Fibroblast of lung (primary cell): ENCODE measurements around the gene ABCA5.

Experiments used
- CTCF ChIP-seq, 2 donors: IDR thresholded peaks in 1 of 2; conservative IDR thresholded peaks in 1 of 2; 1 replicate in 1 of 2; 2 replicates in 1 of 2; pipeline ENCODE4 v1.5.1; 2011 to 2012; ENCODE audit warnings: low read length in 2 of 2, control low read depth in 1 of 2, inconsistent platforms in 1 of 2, low read depth in 1 of 2, mild to moderate bottlenecking in 1 of 2
- EZH2 ChIP-seq: IDR thresholded peaks from 2 replicates; pipeline ENCODE4 v1.5.1; 2012; ENCODE audit warnings: low read length, control low read depth, mild to moderate bottlenecking; ENCODE audit errors: missing control alignments

DNA sequence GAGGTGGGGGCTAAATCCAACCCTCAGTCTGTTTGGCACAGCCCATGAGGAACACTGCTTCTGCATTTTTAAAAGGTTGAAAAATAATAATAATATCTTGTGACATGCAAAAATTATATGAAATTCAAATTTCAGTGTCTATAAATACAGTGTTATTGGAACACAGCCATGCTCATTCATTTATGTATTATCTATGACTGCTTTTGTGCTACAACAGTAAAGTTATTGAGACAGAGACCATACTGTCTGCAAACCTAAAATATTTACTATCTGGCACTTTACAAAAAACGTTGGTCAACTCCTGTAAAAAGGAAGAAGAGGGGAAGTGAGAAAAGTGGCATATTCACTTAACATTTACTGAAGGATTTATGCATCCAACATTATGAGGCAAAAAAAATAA lies 3.1 kb downstream of the ABCA5 start:
- TF ChIP-seq CTCF (conservative IDR thresholded peaks at IDR 0.05 in 1 of 2, IDR thresholded peaks at IDR 0.05 in 1 of 2; ENCODE audit: low read depth in 1 of 2, low read length in 2 of 2) (no peak), EZH2 (no peak)
